Peyer's patch (tissue), 4 donors: ENCODE data around the gene VAMP8.

Experiments
- CTCF ChIP-seq, 6 experiments: fragments of 450-650 bp in 4 of 6; fragments of 200-600 bp in 2 of 6; sonication (generic) in 1 of 6; IDR thresholded peaks; one replicate each; pipeline ENCODE4 v1.5.1; 2017 to 2019; ENCODE audit warnings: antibody characterized with exemption in 6 of 6, mild to moderate bottlenecking in 3 of 6, moderate library complexity in 1 of 6
- POLR2A ChIP-seq, 2 donors: fragments of 450-650 bp; IDR thresholded peaks; one replicate each; pipeline ENCODE4 v1.5.1; 2017; ENCODE audit warnings: antibody characterized with exemption in 2 of 2, mild to moderate bottlenecking in 2 of 2, moderate library complexity in 2 of 2

GRCh38 chr2:85600951-85601770 lies 23.8 kb downstream of the VAMP8 start:
- no peak for TF ChIP-seq CTCF (IDR thresholded peaks at IDR 0.05)
- TF ChIP-seq POLR2A (IDR thresholded peaks at IDR 0.05): no peak
